IPS DF 19.7 (cell line): Measurements from ENCODE around the gene UIMC1.
"Not testable (repeated sequence)": the region's sequence is repeated elsewhere in the genome, so short reads cannot be mapped to it uniquely, and the experiment has no call there.

Source experiments
- DNase-seq: peaks from one replicate; pipeline ENCODE4 v3.0.0-alpha.2; 2013; ENCODE audit warnings: low read depth, low spot score

UIMC1 gene

GRCh38 chr5:176873011-176873410, 133.6 kb downstream of the UIMC1 start:
- not testable (repeated sequence) for DNase-seq

GRCh38 chr5:176872586-176872985, 134.0 kb downstream of the UIMC1 start:
- not testable (repeated sequence) for DNase-seq

DNA sequence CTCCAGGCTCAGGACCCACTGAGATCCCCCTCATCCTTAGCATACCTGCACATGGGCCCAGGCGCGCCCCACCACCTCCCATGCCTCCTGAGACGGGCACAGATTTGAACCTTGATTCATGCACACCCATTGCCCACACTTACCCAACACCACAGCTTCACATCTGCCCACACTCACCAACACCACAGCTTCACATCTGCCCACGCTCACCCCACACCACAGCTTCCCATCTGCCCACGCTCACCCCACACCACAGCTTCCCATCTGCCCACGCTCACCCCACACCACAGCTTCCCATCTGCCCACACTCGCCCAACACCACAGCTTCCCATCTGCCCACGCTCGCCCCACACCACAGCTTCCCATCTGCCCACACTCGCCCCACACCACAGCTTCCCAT, 135.9 kb downstream of the UIMC1 start:
- DNase-seq: not testable (repeated sequence)

- DNase-seq: peak; percentile 17
These were observed 136.4 kb downstream of the UIMC1 start for GRCh38 chr5:176870110-176870591.

- no peak for DNase-seq
These were observed 137.0 kb downstream of the UIMC1 start for GRCh38 chr5:176869501-176870109.

DNA sequence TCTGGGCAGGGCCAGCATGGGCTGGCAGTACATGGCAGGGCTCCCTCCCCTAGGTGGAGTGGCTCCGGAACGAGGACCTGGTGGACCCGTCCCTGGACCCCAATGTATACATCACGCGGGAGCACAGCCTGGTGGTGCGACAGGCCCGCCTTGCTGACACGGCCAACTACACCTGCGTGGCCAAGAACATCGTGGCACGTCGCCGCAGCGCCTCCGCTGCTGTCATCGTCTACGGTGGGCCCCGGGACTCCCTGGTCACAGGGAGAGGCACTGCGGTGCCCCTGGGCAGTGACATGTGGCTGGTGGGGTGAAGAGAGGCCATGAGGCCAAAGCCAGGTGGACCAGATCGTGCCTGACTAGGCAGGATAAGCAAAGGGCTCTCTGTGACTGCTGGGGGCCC, 137.8 kb downstream of the UIMC1 start:
- DNase-seq: no peak

DNA sequence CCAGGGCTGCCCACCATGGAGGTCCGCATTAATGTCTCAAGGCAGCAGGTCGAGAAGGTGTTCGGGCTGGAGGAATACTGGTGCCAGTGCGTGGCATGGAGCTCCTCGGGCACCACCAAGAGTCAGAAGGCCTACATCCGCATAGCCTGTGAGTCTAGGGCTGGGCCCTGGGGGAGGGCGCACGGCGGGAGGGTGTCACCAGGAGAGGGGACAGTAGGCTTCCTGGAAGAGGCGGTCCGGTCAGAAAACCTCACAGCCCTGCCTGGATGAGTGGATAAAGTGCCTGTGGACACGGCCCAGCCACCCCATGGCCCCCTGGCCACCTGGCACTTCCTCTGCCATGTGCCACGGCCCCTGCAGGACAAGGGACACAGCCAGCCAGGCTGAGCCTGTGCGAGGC, 138.5 kb downstream of the UIMC1 start:
- no peak for DNase-seq

- no peak for DNase-seq
These were observed 139.8 kb downstream of the UIMC1 start for GRCh38 chr5:176866707-176867310.

DNA sequence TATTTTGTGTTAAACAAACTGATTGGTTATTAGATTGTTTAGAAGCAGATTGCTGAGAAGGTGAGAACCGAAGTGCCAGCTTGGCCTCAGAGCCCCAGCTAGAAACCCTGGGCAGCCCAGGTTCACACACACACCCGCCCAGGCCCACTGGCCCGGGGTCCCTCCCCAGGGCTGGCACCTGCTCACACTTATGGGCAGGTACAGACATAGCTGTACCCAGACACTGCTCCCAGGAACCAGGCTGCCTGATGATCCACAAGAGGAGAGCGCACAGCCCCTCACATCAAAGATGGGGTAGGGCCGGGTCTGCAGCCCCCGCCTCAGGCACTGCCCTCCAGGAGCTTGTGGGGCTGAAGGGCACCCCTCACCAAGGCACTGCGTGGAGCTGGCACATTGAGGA, 140.6 kb downstream of the UIMC1 start:
- DNase-seq: no peak

DNA sequence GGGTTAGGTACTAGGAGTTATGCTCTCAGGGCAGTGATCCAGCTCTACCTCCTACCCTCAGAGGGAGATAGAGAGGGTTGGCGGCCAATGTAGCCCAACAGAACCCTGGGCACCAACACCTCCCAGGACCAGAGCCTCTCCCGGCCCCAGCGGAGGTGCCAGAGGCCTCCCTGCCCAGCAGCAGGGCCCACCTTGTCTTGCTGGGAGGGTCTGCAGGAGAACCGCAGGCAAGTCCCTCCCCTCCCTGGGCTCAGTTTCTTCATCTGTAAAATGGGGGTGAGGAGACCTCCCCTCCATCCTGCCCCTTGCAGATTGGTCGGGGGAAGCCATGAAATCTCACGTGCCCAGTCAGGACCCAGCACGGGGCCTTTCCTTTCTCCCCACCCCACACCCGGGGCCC, 141.8 kb downstream of the UIMC1 start:
- no peak for DNase-seq

DNA sequence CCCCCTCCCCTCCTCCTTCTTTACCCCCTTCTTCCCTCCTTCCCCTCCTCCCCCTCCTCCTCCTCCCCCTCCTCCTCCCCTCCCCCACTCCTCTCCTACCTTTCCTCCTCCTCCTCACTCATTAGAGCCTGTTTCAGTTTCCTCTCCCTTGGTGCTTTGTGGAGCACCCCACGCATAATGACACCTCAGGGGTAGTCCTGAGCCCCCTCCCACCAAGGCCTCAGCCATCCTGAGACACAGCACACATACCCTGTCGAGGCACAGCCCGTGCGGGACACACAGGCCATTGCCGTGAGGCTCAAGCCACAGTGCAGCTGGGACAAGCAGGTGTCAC, 142.8 kb downstream of the UIMC1 start:
- no peak for DNase-seq

DNA sequence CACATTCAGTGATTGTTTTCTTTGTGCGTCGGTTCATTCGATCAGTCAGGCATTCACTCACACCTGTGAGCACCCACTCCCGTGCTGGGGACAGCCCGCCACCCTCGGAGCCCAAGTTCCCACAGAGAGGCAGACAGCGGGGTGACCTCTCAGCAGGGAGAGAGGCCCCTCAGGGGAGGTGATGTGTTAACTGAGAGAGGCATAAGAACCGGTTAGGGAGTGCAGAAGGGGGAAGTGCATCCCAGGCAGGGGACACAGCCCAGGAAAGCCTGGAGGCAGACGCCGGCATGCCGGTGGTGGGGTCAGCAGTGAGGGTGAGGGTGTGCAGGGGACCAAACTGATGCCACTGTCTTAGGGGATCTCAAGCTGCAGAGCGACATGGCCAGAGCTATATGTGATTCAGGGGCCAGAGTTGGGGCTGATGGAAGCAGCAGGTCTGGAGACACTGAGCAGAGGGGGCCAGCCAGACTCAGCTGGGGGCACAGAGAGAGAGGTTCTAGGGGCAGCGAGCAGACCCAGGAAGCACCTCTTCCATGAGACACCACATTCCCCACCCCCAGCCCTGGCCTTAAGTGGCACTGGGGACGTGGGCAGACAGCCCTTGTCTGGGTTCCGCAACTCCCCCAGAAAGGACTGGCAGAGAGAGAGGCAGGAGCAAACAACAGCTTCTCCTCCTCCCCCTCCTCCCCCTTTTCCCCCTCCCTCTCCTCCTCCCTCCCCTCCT, 143.4 kb downstream of the UIMC1 start:
- DNase-seq: no peak

DNA sequence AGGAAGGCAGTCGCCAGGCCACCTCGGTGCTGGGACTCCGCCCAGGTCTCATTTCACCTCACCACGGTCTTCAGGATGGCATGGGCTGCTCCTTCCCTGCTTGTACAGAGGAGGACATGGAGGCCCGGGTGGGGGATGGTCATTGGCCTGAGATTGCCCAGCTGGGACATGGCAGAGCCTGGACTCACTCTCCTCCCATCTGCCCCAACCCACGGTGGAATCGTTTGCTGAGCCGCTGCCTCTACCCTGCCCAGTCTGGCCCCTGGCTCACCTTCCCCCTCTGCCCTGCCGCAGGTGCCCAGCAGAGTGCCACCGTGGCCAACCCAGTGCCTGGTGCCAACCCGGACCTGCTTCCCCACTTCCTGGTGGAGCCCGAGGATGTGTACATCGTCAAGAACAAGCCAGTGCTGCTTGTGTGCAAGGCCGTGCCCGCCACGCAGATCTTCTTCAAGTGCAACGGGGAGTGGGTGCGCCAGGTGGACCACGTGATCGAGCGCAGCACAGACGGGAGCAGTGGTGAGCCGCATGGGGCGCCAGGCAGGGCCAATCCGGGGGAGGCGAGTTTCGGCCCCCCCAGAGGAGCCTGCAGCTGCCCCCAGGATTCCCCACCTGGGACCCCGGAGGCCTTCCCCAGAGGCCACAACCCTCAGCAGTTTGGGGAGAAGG, 144.1 kb downstream of the UIMC1 start:
- DNase-seq: no peak

- no peak for DNase-seq
These were observed 145.3 kb downstream of the UIMC1 start for GRCh38 chr5:176861276-176861675.

DNA sequence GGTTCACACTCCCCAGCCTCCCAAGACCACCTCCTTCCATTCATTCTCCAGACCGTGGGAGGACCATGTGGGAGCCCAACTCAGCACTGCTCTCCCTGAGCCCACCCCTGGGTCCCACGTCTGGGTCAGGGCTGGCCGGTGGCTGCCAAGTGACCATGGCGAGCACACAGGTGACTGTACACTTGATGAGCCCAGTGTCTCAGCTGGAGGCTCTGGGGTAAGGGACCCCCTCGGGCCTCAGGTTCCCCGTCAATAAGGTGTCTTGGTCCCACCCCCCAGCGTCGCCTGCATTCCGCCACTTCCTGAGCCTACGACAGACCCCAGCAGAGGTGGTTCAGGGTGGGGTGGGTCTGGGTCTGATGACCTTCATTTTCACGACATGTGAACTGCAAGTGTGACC, 146.2 kb downstream of the UIMC1 start:
- DNase-seq: no peak

- DNase-seq: no peak
These were observed 146.7 kb downstream of the UIMC1 start for GRCh38 chr5:176859916-176860315.

DNA sequence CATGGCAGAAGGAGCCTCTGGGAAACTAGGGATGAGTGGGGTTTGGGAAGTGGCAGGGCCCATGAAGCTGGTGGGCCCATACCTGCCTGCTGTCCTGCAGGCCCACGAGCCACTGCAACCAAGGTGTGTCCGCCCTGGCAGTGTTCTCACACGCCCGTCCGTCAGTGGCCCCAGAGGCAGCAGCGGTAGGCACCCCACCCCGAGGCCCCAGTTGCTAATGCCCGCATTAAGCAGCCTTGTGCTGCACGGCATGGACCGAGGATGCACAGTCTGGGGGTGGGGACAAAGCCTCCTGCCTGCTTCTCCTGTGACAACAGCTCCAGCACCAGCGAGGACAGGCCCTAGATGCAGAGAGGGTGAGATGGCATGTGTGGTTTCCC, 148.7 kb downstream of the UIMC1 start:
- no peak for DNase-seq

GRCh38 chr5:176857216-176857893, 149.2 kb downstream of the UIMC1 start:
- DNase-seq: no peak

GRCh38 chr5:176856746-176857145, 149.8 kb downstream of the UIMC1 start:
- no peak for DNase-seq

DNA sequence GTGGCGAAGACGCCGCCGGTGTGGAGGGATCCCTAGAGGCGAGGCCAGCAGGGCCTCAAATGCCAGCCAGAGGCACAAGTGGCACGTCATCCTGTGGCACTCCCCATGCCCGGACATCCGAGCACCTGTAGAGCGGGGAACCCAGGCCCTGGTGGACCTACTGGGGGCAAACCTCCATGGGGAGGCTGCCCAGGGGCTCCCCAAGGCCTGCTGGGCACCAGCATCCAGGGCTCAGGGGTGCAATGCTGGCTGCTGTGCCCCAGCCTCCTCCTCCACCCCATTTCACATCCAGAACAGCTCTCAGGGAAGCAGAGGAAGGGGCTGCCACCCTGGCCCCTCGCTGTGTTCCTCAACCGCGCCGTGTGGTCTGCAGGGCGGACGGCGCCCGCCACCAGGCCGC, 151.0 kb downstream of the UIMC1 start:
- no peak for DNase-seq
